HG02588 (cell line): ENCODE measurements around the gene FOXD4L6.
"Not testable (repeated sequence)": the region's sequence is repeated elsewhere in the genome, so short reads cannot be mapped to it uniquely, and the experiment has no call there.

Experiments
- ATAC-seq: cut with Tn5 transposase; IDR thresholded peaks from one replicate; pipeline ENCODE4 v1.9.1; 2021; ENCODE audit warnings: mild to moderate bottlenecking, moderate library complexity; ENCODE audit not compliant: unreplicated experiment

Gene FOXD4L6

GRCh38 chr9:41128581-41128980 is at the start of gene FOXD4L6:
Gene FOXD4L6 (minus strand): TSS chr9:41128681. CDS start chr9:41128383, 298 bp downstream.
- ATAC-seq, result not testable (repeated sequence)

GRCh38 chr9:41174994-41175393 is 46.5 kb upstream of the FOXD4L6 start:
- ATAC-seq, result not testable (repeated sequence)

GRCh38 chr9:41150116-41150515 is 21.6 kb upstream of the FOXD4L6 start:
- not testable (repeated sequence) for ATAC-seq

- ATAC-seq, result not testable (repeated sequence)
Measured at GRCh38 chr9:41141878-41142277, 13.4 kb upstream of the FOXD4L6 start.

GRCh38 chr9:41126746-41127446 is 1.6 kb downstream of the FOXD4L6 start:
- ATAC-seq, result not testable (repeated sequence)

GRCh38 chr9:41125936-41126335 is 2.5 kb downstream of the FOXD4L6 start:
- ATAC-seq, result not testable (repeated sequence)

- not testable (repeated sequence) for ATAC-seq
Measured at GRCh38 chr9:41125109-41125658, 3.3 kb downstream of the FOXD4L6 start.

- ATAC-seq, result not testable (repeated sequence)
Measured at GRCh38 chr9:41124250-41125108, 4.0 kb downstream of the FOXD4L6 start.

- not testable (repeated sequence) for ATAC-seq
Measured at GRCh38 chr9:41123812-41124211, 4.7 kb downstream of the FOXD4L6 start.

GRCh38 chr9:41123396-41123795 is 5.1 kb downstream of the FOXD4L6 start:
- not testable (repeated sequence) for ATAC-seq

- ATAC-seq, result not testable (repeated sequence)
Measured at GRCh38 chr9:41120696-41121095, 7.8 kb downstream of the FOXD4L6 start.

GRCh38 chr9:41119719-41120118 is 8.8 kb downstream of the FOXD4L6 start:
- ATAC-seq, result not testable (repeated sequence)

- not testable (repeated sequence) for ATAC-seq
Measured at GRCh38 chr9:41119311-41119710, 9.2 kb downstream of the FOXD4L6 start.

GRCh38 chr9:41113348-41113747 is 15.1 kb downstream of the FOXD4L6 start:
- not testable (repeated sequence) for ATAC-seq

- not testable (repeated sequence) for ATAC-seq
Measured at GRCh38 chr9:41111414-41111813, 17.1 kb downstream of the FOXD4L6 start.

GRCh38 chr9:41110913-41111312 is 17.6 kb downstream of the FOXD4L6 start:
- not testable (repeated sequence) for ATAC-seq

GRCh38 chr9:41109253-41109652 is 19.2 kb downstream of the FOXD4L6 start:
- not testable (repeated sequence) for ATAC-seq

GRCh38 chr9:41108816-41109215 is 19.7 kb downstream of the FOXD4L6 start:
- ATAC-seq, result not testable (repeated sequence)

GRCh38 chr9:41106472-41107116 is 21.9 kb downstream of the FOXD4L6 start:
- ATAC-seq, result not testable (repeated sequence)

GRCh38 chr9:41105557-41106253 is 22.8 kb downstream of the FOXD4L6 start:
- ATAC-seq, result not testable (repeated sequence)
